ENCODE measurements around the gene EZR.

EZR gene

DNA sequence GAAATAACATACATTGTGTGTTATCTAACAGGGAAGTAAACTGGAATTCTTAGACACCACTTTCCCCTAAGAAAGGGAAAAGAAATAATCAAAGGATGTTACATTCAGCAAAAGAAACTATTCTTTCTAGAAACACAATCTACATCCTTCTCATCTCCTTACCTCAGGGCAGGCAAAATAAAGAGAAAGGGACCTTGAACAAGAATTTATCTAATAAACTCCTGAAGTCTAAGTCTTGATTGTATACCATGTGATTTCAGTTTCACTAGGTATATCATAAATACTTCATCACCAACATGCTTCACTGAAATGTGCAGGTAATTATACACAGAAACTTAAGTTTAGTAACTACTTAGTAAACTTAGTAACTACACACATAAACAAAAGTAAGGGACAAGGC is 15.0 kb downstream of the EZR start:
- TF ChIP-seq, protein P1, sequence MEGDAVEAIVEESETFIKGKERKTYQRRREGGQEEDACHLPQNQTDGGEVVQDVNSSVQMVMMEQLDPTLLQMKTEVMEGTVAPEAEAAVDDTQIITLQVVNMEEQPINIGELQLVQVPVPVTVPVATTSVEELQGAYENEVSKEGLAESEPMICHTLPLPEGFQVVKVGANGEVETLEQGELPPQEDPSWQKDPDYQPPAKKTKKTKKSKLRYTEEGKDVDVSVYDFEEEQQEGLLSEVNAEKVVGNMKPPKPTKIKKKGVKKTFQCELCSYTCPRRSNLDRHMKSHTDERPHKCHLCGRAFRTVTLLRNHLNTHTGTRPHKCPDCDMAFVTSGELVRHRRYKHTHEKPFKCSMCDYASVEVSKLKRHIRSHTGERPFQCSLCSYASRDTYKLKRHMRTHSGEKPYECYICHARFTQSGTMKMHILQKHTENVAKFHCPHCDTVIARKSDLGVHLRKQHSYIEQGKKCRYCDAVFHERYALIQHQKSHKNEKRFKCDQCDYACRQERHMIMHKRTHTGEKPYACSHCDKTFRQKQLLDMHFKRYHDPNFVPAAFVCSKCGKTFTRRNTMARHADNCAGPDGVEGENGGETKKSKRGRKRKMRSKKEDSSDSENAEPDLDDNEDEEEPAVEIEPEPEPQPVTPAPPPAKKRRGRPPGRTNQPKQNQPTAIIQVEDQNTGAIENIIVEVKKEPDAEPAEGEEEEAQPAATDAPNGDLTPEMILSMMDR (conservative IDR thresholded peaks at IDR 0.05; ENCODE audit: low read depth, low read length) = no peak
- H3K4me3 ChIP-seq (ENCODE audit: low read depth, low read length) = no peak overlapping the region
- no peak for DNase-seq (ENCODE audit: low read depth)

DNA sequence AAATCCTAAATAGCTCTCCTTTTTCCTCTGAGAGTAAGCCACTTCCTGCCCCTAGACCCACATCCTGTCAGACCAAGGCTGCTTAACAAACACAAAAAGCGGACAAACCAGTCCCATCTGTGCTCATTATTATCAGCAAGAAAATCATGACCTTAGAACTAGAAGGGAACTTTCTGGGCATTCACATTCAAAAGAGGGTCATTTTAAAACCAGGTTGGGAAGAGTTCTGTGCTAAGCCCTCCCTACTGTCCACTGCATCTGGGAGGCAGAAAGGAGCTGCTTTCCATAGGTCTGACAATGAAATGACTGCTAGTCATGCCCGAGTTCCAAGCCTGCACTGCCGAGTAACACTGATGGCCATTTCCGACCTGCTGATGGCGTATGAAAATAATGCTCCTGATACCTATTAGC is 15.4 kb downstream of the EZR start:
- DNase-seq (ENCODE audit: low read depth) = peak; percentile 64
- H3K4me3 ChIP-seq (ENCODE audit: low read depth, low read length) = no peak overlapping the region
- TF ChIP-seq, protein P1 (conservative IDR thresholded peaks at IDR 0.05; ENCODE audit: low read depth, low read length) = no peak

DNA sequence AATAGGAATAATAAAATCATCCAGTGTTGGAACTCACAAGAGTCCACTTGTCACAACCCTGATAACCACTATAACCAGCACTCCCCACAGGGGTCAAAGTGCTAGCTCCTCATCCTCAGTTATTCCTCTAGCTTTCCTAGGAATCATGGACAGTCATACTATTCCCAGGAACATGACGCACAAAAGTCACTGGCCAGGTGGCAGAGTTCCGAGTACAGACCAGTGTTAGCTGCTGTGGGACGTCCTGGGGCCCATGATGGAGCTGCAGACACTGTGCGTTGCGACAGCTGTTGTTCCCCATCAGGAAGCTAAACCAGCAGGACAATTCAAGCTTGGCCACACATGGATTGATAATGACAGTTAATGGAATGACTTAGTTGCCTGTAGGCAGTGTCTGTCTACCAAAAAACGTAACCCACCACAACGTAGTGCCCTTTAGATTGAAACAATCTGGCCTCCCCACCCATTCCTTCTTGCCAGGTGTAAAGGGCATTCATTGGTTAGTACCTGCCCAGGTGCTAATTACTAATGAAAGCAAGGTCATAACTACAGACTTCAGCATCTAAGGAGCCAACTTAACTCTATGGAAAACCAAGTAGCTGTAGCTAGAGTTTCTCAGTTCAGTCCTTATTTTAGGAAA is 17.4 kb downstream of the EZR start:
- TF ChIP-seq, protein P1 (conservative IDR thresholded peaks at IDR 0.05; ENCODE audit: low read depth, low read length) = no peak
- no peak for DNase-seq (ENCODE audit: low read depth)

DNA sequence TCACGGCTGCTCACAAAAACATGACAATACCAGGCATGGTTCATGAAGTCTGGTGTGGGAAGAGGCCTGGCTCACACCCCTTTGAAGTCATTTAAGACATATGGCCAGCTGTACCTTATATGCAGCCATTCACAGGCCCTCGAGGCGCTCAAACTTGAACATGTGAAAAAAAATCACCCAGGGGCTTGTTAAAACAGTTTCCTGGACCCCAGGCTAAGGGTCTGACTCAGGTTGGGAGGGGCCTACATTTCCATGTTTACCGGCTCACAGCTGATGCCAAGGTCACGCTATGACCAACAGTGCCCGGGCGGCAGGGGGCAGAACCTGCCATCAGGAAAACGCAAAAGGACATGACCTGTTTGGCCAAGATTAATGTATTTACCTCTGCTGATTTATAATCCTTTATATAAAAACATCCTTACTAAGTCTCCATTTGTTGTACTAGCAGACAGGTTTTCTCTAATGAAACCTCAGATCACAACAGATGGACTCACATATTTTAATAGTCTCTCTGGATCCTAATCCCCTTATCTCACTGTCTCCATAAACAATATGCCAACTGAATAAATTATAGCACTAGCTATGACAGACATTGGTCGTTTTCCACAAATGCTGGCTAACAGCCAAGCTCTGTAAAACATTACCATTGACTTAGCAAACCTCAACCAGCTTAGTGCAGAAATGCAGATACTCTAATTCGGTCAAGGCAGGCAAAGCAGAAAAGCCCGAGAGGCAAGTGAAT is 19.9 kb downstream of the EZR start:
- DNase-seq (ENCODE audit: low read depth) = peak; percentile 21

More for the DNA sequence above, 17.4 kb downstream of the EZR start:
- no peak overlapping the region for H3K4me3 ChIP-seq (ENCODE audit: low read depth, low read length)

DNA sequence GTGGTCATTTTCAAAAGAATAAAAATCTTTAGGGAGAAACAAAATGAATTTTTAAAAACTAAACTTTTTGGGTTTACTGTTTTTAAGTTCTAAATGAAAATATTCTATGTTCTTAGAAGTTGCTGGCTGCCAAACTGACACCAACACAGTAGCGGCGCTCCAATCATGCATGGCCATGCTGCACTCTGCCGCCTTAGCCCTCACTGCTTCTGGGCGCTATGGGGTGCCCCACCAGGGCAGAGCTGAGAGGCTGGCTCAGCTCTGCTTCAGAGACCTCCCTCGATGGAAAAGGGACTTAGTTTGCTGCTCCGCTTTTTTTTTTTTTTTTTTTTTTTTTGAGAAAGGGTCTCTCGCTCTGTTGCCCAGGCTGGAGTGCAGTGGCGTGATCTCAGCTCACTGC is 20.9 kb downstream of the EZR start:
- TF ChIP-seq, protein P1 (conservative IDR thresholded peaks at IDR 0.05; ENCODE audit: low read depth, low read length) = no peak
- no peak for DNase-seq (ENCODE audit: low read depth)
- H3K4me3 ChIP-seq (ENCODE audit: low read depth, low read length) = no peak overlapping the region

More for the DNA sequence above, 19.9 kb downstream of the EZR start:
- no peak overlapping the region for H3K4me3 ChIP-seq (ENCODE audit: low read depth, low read length)
- TF ChIP-seq, protein P1 (conservative IDR thresholded peaks at IDR 0.05; ENCODE audit: low read depth, low read length) = no peak

DNA sequence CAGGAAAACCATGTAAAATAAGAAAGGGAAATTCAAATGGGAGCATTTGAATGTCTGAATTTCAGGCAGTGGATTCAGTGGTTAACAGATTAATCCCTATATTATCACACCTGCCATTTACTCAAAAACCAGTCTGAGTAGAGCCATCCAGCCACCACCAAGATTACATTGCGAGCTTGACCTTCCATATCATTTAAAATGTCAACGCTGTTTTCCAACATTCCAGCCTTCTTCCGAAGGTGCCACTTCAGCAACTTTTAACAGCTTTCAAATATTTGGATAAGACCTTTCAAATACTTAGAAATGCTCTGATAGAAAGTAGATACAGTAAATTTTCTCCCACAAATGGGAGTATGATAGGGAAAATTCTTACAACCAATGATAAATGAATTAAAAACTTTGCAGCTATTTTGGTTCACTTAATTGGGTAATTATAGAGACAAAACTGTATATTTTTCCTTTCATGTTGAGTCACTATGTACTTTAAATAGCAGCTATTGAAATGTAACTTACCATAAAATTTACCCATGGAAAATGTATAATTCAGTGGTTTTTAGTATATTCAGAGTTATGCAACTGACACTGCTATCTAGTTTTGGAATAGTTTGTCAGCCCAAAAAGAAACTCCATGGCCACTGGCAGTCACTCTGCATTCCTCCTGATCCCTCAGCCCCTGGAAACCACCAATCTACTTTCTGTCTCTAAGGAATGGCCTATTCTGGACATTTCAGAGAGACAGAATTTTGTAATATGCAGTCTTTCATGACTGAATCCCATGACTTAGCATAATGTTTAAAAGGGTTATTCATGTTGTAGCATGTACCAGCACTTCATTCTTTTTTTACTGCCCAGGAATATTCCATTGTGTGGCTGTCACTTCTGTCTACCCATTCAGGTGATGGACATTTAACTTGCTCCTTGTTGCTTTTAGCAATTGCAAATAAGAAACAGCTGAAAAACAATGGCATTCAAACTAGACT is 21.5 kb downstream of the EZR start:
- H3K4me3 ChIP-seq (ENCODE audit: low read depth, low read length) = no peak overlapping the region
- DNase-seq (ENCODE audit: low read depth) = peak; percentile 82
- TF ChIP-seq, protein P1 (conservative IDR thresholded peaks at IDR 0.05; ENCODE audit: low read depth, low read length) = no peak

All from choroid plexus epithelial cell (primary cell).